GM18499 (cell line): ENCODE results near the gene C1orf141.

Source experiments
- ATAC-seq: cut with Tn5 transposase; IDR thresholded peaks from one replicate; pipeline ENCODE4 v1.9.1; 2021; ENCODE audit warnings: moderate number of reproducible peaks; ENCODE audit not compliant: insufficient read depth, unreplicated experiment

Gene C1orf141

GRCh38 chr1:67044631-67045270, 90.0 kb downstream of the C1orf141 start:
- ATAC-seq: no peak

GRCh38 chr1:67043366-67043765, 91.4 kb downstream of the C1orf141 start:
- ATAC-seq: no peak
